Activated naive CD8-positive, alpha-beta T cell treated with anti-CD3 and anti-CD28 coated beads, Interleukin-2, amount 50 U/mL, for 16 hours (primary cell): ENCODE data around the gene CPXM2.

ENCODE experiments used
- DNase-seq: peaks from one replicate; pipeline ENCODE4 v3.0.0-alpha.2; 2020; ENCODE audit warnings: low read depth, low spot score

CPXM2 gene

DNA sequence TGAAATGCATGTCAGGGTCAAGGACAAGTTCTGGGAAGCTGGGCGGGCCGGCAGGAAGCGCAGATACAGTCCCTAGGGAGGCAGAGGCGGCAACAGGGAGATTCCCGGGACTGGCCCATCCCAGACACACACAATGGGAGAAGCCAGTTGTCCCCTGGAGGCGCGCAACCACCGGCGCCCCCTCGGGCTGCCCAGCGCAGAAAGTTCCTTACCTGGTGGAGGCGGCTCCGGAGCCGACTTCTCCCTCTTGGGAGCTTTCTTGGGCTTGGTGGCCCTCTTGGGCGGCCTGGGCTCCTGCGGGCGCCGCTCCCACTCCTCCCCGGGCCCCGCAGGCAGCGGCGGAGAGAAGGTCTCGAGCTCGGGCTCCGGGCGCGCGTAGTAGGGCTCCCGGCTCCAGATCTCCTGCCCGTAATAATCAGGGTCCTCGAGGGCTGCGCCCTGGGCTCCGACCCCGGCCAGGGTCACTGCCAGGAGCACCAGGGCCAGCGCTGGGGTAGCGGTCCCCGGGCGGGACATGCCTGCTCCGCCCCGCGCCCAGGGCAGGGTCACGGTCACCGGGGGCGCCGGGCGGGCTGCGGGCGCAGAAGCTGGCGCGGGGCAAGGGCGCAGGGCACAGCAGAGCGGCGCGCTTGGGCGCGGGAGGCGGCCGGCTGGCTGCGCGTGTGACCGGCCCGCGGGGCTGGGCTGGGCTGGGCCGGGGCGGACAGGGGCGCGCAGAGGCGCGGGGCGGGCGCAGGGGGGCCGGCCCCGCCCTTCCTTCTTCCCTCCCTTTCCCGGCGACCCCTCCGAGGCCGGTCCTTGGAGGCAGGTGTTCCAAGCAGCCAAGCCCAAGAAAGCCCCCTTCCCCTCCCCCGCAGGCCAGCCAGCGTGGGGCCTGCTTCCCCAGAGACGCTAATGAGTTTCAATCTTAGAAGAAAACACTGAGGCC is at the start of gene CPXM2:
CPXM2 (minus strand) TSS at position 664 of the 928 bp plus-strand sequence; CDS start at position 516, 148 bp downstream.
- no peak for DNase-seq

DNA sequence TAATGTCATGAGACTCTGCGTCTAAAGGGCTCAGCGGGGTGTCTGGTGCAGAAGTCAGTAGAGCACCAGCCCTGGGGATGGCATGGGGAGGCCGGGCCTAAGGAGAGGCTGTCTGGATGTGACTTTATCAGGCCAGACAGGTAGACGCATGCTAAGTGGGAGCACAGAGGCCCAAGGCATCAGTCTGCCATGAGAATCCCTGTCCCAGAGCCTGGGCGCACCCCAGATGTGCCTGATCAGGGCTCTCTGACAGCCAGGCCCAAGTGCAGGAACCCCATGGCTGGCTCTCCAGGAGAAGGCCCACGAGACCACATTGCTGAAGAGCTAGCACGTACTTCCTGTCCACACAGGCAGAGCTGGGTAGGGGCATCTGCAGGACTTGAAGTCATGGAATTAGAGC is 48.0 kb upstream of the CPXM2 start:
- no peak for DNase-seq

DNA sequence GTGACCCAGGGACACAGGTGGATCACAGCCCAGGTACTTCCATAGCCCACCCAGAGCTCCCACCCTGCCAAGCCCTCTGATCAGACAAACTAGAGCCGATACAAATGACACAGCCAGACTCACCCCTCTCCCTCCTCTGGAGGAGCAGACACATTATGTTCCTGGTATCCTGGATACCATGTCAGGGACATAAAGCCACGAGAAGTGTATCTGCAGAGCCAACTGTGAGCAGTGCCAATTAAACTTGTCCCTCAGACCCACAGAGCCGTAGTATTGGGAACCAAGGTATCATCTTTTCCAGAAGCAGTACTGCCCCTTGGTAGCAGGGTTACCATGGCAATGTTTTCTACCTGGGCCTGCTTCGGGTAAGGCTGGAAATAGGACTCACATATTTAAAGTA is 47.3 kb upstream of the CPXM2 start:
- no peak for DNase-seq

DNA sequence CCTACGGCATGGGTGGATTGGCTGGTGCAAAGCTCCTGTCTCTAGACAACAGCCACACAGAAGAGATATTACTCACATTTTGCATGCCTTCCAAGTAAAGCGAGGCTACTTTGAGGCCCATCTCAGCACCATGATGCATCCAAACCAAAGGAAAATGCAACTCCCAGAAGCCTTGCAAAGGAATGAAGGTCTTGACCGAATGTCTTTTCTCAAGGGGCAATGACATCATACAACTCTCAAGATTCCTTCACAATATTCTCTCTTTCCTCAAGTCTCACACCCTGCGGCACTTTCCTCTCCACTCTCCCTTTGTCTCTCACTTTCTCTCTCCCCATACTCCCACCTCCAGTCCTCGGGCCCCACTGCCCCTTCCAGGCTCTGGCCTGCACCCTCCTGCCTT is 44.8 kb upstream of the CPXM2 start:
- DNase-seq = no peak

DNA sequence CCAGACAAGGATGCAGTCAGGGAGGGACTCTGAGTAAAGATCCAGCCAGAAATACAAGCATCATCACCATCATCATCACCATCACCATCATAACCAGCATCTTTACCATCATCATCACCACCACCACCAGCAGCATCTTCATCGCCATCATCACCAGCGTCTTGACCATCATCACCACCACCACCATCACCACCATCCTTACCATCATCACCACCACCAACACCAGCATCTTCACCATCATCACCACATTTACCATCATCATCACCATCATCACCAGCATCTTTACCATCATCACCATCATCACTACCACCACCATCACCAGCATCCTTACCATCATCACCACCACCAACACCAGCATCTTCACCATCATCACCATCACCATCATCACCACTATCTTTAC is 44.1 kb upstream of the CPXM2 start:
- DNase-seq = no peak

DNA sequence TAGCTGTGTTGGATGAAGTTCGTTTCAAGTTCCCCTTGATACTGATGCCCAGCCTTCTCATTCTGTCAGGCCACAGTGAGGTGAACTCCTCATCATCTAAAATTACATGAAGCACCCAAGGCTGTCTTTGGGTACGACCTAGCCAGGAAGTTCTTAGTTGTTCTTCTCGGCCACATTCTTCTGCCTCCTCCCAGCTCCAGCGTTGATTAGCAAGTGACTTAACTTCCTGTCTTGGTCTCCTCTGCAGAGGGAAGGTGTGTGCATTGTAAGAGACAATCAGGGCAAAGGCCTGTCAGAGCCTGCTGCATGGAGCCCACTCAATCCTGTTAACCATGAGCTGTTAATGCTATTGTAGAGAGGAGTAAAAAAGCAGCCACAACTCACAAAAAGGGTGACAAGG is 43.2 kb upstream of the CPXM2 start:
- no peak for DNase-seq

DNA sequence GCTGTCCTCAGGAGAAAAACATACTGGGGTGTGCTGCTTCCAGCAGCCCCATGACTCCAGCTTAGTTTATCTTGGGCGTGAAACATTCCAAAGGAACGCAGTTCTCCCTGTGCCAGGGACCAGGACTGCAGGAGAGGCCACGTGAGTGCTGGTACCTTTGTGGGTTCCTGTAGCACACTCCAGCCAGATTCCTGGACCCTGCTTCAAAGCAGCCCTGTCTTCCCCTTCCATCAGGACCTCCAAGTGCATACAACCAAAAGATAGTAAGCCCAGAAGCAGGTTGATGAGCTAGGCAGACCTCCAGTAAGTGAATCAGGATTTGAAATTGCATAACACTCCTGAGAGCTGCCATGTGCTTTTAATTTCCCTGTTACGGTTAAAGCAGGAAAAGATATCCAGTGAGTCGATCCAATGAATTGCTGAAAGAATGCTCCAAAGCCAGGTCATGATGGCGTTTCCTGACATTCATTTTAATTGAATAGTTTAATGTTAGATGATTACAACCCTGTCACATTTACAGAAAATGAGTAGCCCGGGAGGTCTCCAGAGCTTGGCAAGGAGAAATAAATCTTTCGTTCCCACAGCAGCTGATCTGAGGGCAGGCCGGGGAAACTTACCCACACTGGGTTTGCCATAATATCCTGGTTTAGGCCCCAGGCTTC is 38.9 kb upstream of the CPXM2 start:
- no peak for DNase-seq

DNA sequence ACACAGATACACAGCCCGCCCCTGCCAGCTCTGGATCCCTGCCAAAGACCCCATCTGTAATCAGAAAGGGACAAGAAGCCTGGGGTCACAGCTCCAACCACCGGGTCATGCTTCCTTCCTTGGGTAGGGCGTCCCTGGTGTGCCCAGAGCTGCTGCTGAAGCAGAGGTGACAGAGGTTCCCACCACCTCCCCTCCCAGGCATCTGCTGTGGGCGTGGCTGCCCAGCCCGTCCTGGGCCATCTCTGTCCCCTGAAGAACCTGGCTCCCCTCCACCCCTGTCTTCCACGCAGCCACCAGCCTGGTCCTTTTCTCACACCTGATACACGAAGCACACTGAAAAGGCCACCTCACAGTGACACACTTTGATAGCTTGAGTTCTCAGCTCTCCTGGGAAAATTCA is 38.2 kb upstream of the CPXM2 start:
- DNase-seq = no peak

DNA sequence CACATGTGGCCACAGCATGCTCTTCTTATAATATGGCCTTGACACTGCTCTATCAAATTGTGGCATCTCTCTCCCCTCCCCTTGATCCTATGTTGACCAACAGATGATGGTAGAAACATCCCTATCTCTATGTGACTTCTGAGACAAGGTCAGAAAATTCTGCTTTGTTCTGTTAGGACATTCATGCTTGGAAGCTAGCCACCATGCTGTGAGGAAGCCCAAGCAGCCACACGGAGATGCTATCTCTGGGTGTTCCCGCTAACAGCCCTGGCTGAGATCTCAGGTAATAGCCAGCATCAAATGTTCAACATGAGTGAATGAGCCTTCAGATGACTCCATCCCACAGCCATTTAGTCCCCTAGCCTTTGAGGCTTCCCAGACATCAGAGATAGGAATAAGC is 36.8 kb upstream of the CPXM2 start:
- no peak for DNase-seq

DNA sequence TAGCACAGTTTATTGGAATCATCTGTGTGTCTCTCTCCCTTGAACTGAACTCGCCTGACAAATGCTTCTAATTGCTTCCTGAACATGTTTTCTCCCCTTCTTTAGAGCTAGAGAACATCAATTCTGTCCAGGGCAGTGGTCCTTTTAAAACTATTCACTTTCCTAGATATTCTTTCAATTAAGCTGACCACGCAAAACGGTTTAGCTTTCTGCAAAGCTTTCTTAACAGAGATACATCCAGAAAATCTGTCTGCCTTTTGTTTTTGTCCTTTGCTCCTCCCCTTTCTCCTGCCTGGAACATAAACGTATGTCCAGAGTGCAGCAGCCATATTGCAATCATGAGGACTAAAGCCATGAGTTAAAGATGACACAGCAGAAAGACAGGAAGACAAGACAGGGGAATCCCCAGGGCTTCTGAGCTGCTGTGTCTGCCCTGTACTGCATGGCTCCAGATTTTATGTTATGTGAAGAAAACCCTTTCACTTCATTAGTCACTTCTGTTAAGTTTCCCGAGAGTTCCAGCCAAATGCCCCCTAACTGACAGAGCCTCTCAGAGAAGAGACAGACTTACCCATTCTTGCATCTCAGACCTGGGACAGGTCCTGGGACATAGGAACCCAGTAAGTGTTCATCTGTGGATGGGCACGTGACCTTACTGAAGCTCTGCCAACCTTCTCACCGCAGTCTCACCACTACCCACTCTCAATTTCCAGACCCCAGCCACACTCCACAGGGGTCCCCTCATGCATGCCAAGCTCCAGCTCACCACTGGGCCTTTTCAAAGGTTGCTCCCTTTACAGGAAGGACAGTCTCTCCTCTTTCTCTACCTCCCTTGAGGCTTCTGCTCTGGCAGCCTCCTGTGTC is 35.0 kb upstream of the CPXM2 start:
- DNase-seq = no peak

DNA sequence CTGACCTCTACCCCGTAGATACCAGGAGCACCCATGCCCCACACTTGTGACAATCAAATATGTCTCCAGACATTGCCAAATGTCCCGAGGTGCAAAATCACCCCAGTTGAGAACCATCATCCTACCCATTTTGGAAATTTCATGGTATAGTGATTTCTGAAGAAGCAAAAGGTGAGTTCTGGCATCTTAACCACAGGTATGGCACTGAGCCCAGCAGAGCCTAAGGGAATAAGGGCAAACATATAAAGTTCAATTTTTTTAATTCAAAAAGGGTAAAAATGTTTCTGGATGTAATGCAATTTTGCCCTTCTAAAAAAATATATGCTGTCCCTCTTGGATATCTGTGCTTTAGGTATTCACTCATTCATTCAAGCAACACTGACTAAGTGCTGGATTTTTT is 30.5 kb upstream of the CPXM2 start:
- DNase-seq = no peak

DNA sequence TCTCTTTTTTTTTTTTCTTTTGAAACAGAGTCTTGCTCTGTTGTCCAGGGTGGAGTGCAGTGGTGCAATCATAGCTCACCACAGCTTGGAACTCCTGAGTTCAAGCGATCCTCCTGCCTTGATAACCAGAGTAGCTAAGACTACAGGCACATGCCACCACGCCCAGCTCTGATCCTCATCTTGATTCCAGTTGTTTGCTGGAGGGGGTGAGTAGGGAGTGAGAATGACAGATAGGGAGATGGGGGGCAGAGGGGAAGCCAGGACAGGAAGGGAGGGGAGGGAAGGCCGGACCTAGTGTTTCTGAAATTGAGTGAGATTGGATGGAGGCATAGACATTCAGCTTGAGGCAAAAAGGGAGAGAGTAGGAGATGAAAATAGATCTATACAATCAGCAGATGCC is 25.2 kb upstream of the CPXM2 start:
- DNase-seq = no peak

DNA sequence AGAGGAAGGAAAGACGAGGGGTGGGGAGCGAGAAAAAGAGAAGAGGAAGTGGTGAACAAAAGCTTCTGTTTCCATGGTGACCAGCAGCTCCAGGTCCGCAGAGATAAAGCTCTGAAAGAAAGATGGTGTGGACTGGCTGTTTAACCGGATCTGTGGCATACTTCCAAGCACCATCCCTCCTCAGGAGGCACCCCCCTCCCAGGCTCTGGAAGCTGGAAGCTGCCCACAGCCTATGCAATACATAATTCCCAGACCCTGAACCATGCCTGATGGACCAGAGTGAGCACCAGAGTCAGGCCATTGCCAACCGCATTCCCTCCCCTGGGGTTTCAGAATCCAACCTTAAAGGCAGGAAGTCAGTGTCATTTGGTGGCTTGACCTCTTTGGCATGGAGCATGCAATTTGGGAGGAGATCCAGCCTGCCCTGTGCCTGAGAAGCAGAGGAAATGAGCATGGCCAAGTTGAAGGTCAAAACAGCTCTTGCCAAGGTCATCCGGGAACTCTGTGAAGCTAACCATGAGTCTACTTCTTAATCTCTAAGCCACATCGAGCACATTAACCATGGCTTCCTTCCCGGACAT is 22.2 kb upstream of the CPXM2 start:
- DNase-seq = no peak

DNA sequence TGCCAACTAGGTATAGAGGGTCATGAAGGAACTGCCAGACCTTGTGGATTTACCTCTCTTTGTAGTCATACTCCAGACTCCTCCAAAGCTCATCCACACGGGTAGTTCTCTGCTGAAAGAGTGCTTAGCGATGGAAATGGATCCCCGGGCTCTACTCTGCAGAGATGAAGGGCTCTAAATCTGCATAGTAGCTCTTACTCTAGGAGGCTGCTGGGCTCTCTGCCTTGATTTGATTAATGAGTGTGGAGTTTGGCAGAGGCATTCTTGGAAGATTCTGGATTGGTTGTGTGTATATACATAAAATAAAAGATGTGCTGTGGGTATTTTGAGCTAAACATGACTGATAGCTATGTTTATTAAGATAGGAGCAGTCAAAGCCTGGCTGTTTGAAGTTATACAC is 21.3 kb upstream of the CPXM2 start:
- no peak for DNase-seq

DNA sequence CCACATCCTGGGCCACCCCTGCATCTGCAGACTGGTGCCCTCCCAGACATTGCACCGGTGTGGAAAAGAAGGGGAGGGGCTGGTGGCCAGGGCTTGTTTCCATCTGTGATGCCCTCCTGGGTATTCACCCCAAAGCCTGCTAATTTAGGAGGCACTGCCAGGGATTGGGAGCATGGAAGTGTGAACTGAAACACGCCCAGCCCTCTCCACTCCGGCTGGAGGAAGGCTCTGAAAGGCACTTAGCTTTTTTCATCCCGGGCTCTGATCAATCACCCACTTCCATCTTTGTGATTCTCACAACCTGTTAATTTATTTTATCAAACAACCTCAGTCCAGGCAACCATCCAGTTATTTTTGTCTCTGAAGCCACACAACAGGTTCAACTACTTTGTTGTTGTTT is 20.9 kb upstream of the CPXM2 start:
- no peak for DNase-seq

DNA sequence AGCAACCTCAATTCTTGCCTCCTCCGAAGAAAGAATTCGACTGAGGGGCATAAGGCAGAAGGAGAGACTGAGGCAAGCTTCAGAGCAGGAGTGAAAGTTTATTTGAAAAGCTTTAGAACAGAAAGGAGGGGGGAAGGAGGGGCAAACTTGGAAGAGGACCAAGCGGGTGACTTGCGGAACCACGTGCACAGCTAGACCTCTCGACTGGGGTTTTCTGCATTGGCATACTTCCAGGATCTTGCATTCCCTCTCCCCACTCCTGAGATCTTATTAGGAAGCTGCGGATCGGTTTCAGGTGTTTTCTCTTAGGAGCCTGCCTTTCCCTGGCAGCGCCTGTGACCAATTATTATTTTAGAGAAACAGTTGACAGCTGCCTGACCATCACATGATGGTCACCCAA is 20.3 kb upstream of the CPXM2 start:
- no peak for DNase-seq

DNA sequence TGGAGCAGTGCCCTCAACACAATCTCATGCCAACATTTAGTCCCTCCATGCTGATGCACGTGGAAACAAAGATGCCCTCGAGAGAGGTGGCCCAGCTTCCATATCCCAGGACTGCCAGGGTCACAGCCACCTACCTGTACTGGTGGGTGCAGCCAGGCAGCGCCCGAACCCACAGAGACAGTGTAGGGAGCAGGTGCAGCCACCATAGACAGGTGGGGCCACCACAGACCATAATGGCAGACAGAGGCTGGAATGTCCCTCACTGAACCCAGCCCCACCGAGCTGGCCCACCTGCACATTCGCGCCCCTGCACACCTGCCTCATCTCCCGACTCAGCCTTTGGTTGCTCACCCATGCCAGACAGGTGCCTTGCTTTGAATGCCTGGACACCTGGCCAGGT is 18.3 kb upstream of the CPXM2 start:
- DNase-seq = no peak

DNA sequence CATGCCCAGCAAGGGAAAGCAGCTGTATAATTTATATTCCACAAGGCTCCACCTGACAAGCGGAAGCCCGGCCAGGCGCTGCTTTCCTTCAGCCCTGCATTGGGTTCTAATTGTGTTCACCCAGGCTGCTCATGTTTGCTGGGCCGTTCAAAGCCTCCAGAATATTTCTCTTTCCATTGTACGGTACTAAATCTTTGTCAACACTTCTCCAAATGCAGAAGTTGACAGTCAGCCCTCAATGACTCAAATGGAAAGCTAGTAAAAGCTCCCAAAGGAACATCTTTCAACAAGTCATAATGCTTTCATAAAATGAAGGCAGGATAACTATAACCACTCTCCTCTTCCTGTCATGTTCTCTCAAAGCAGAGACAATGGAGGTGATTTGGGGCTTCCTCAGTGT is 17.8 kb upstream of the CPXM2 start:
- DNase-seq = no peak

DNA sequence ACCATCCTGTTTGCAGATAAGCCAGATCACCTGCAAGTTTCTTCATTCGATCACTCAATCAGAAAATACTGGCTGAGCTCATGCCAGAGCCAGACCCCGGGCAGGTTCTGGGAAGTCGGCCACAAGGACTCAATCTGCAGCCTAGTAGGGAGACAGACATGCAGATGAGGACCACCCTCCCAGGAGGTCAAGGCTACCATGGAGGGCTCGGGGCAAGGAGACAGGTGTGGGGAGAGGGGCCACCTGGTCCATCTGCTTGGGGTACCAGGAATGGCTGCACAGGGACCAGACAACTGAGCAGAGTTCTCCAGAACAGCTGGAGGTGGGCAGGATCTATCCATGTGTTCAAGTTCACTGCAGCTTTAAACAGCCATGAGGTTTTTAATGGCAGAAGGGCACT is 16.8 kb upstream of the CPXM2 start:
- DNase-seq = no peak

DNA sequence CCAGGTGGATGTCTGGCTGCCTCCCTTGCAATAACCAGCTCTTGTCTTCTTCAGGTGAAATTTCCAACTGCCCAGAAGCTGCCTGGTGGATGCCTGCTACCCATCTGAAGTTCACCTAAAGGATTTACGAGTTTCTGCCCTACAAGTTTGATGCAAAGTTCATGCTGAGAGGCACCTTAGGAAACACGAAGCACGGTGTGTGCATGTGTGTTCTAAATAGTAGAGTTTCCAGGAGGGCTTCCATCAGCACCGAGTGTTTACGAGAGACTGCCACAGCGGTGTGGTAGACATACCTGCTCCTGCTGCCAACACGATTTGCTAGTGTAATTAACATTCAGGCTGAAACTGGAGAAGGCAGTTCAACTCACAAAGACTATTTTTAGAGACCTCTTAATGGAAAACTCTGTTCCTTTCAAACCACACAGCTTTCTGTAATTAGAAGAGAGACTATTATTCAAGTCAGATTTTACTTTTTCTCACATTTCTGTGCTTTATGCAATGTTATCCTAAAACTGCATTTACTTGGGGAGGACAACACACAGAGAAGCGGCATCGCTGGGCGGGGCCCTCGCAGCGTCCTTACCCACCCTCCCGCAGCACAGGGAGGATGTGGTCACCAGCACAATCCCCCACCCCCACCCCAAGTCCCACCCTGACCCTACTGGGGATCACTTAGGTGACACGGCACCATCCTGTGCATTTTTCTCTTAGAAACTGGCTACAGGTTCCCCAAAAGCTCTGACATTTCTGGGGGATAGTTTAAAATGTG is 15.5 kb upstream of the CPXM2 start:
- no peak for DNase-seq

DNA sequence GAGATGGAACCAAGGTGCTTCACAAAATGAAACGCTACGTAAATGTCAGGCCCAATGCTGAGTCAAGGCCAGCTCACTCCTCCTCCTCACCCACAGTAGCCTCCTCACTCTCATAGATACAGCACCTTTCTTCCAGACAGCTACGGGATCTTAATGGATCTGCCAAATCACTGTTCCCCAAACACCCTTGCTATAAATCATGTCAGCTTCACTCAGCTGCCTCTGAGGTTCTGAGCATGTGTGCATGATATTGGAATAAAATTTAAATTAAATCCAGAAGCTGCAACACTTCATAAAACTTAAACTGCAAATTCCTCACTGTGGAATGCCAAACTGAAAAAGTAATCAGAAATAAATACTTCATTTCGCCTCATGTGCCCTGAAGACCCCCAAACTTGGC is 14.7 kb upstream of the CPXM2 start:
- no peak for DNase-seq
